Bronchial epithelial cell (primary cell): Measurements from ENCODE around the gene ESPNL. TPM values are rescaled to one million over a fixed set of nuclear protein-coding genes. Genes with fewer than 3 reads are reported as not detected.

ENCODE experiments used
- DNase-seq: peaks from one replicate; pipeline ENCODE4 v3.0.0-alpha.2; 2010; ENCODE audit warnings: low read depth
- FAIRE-seq: peaks from 2 replicates; lab custom pipeline; 2011; peaks lifted over from hg19 to GRCh38; lab: Jason Lieb, UNC
- H3K27me3 ChIP-seq: 2 replicates; pipeline ENCODE4 v1.5.1; 2011; ENCODE audit warnings: low read length; ENCODE audit not compliant: control insufficient read depth, insufficient read depth
- H3K36me3 ChIP-seq: 2 replicates; pipeline ENCODE4 v1.5.1; 2011; ENCODE audit warnings: low read length; ENCODE audit not compliant: control insufficient read depth, insufficient read depth
- H3K4me3 ChIP-seq: 2 replicates; pipeline ENCODE4 v1.5.1; 2011; ENCODE audit warnings: mild to moderate bottlenecking, low read depth, low read length, control low read depth
- CTCF ChIP-seq: IDR thresholded peaks from 2 replicates; pipeline ENCODE4 v1.5.1; 2011; ENCODE audit warnings: mild to moderate bottlenecking, moderate library complexity, low read length, control low read depth, inconsistent platforms; ENCODE audit not compliant: insufficient read depth, severe bottlenecking
- total RNA-seq: library from RNA; depleted of rRNA; stranded (reverse); fragments of >200 nt; gene quantifications from 2 replicates; pipeline ENCODE4 v1.2.1, GENCODE V29; 2014

ESPNL gene
- total RNA-seq, 1 donor from 2014 or later, result under 0.01 TPM

GRCh38 chr2:238157506-238158017 lies 57.4 kb downstream of the ESPNL start:
- no peak overlapping the region for H3K4me3 ChIP-seq
- FAIRE-seq (no peak), DNase-seq (no peak)
- no peaks in the 10 kb centered on the region for H3K27me3 ChIP-seq
- no peak for TF ChIP-seq CTCF
- H3K36me3 ChIP-seq, result no peaks in the 10 kb centered on the region

GRCh38 chr2:238158018-238158508 lies 57.9 kb downstream of the ESPNL start:
- DNase-seq (no peak), FAIRE-seq (no peak)
- Histone ChIP-seq H3K4me3 (no peak overlapping the region), H3K36me3 (no peaks in the 10 kb centered on the region), H3K27me3 (no peaks in the 10 kb centered on the region)
- TF ChIP-seq CTCF, result no peak

- Histone ChIP-seq H3K27me3 (no peaks in the 10 kb centered on the region), H3K36me3 (no peaks in the 10 kb centered on the region), H3K4me3 (peak within 1 kb of the TSS; percentile 42)
- FAIRE-seq (no peak), DNase-seq (no peak)
- TF ChIP-seq CTCF, result peak; percentile 44
Observed at GRCh38 chr2:238158509-238159070, 58.5 kb downstream of the ESPNL start, which contains the start of gene ERFE. Gene ERFE (plus strand): TSS chr2:238158970. CDS start chr2:238159008, 38 bp downstream.

GRCh38 chr2:238159071-238159539 lies 59.0 kb downstream of the ESPNL start:
- Histone ChIP-seq H3K4me3 (peak overlapping the region; percentile 42), H3K36me3 (no peaks in the 10 kb centered on the region), H3K27me3 (no peaks in the 10 kb centered on the region)
- DNase-seq, result no peak
- TF ChIP-seq CTCF, result no peak
- FAIRE-seq, result no peak

GRCh38 chr2:238159661-238160205 lies 59.6 kb downstream of the ESPNL start:
- H3K4me3 ChIP-seq, result peak overlapping the region; percentile 42
- FAIRE-seq, result no peak
- H3K27me3 ChIP-seq, result no peaks in the 10 kb centered on the region
- no peak for TF ChIP-seq CTCF
- no peak for DNase-seq
- H3K36me3 ChIP-seq, result no peaks in the 10 kb centered on the region
